GM12864 (cell line): ENCODE measurements around the gene PFKP.

Experiments
- DNase-seq: peaks from one replicate; pipeline ENCODE4 v3.0.0-alpha.2; 2011; ENCODE audit warnings: low read depth
- H3K4me3 ChIP-seq: 2 replicates; pipeline ENCODE4 v1.5.1; 2011; ENCODE audit warnings: mild to moderate bottlenecking, low read depth, low read length, control low read depth
- CTCF ChIP-seq: IDR thresholded peaks from 2 replicates; pipeline ENCODE4 v1.5.1; 2011; ENCODE audit warnings: low read depth, mild to moderate bottlenecking, moderate library complexity, low read length, control low read depth, inconsistent platforms; ENCODE audit errors: missing control alignments

The PFKP gene

DNA sequence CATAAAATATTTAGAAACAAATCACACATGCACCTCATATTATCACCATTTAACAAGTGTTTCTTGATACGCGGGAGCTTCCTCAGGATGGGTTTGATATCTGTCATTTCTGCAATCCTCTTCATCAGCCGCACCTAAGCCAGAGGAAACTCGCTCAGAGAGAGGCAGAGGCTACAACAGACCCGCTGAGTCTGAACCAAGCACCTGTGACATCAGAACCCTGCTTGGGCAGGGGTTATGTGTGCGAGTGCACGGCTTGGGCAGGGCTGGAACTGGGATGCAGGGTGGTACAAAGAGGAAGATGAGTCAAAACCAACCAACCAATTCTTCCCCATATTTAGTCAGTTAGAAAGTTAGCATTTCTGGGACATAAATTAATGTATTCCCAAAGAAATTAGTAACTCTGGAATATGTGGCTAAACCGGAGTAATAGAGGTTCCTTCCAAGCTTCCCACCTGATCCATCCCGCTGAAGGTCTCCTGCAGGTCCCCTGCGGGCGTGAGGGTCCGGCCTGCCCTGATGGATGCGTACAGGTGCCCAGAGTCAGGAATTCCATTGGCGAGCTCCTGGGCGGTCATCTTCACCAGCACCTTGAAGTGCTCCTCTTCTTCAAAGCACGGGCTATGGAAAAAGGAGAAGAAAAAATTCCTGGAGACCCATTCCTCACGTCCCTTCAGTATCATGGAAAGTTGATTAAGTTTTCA, 79.9 kb downstream of the PFKP start:
- TF ChIP-seq CTCF = no peak
- no peak for DNase-seq
- H3K4me3 ChIP-seq = no peak overlapping the region

DNA sequence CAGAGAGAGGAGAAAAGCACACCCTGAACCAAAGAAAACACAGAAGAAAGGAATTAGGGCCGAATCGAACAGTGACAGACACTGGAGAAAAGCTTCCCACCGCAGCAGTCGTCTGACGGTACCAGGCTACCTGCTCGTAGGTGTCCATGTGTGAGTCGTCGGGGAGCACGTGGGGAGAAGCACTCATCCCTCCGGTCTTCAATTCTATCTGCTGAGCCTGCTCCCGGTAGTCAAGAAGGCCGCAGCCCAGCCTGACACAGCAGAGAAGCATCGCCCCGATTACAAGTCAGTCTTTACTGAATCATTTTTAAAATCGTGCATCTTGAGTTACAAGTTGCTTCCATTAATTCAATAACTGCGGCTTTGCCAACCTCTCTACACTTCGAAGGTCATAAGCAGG, 80.7 kb downstream of the PFKP start:
- H3K4me3 ChIP-seq = no peak overlapping the region
- no peak for DNase-seq
- TF ChIP-seq CTCF = no peak

DNA sequence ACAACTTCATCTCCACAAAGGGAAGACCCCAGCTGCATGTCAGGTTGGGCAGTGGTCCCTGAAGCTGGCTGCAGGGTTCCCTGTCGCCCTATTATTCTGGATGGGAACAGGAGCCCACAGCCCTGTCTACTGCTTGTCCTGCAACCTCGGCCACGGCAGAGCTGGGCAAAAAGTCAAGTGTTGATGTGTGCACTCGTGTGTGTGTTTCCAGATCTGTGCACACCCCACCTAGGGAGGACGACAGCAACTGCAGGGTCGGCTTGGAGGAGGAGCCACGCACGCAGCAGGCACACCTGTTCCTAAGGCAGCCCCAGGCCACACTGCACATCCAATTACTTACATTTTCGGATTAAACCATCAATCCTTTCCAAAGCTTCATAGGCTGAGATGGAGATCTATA, 81.6 kb downstream of the PFKP start:
- no peak overlapping the region for H3K4me3 ChIP-seq
- TF ChIP-seq CTCF = no peak
- DNase-seq = no peak

DNA sequence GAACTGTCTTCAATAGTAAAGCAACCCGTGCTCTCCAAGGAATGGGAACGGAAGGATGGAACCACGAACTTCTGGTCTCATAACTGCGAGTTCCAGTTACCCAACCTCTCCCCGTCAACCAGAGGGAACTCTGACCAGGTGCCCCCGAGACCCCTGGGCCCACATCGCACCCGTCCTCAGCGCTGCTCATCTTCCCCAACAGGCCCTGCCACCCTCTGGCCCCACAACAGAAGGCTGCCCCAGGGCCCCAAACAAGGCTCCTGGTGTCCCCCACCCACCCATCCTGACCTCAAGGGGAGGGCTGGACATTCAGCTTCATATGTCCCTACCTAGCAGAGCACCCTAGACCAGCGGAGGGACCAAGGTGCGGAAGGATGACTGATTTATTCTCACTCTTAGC, 82.6 kb downstream of the PFKP start:
- DNase-seq = no peak
- H3K4me3 ChIP-seq = no peak overlapping the region
- no peak for TF ChIP-seq CTCF

GRCh38 chr10:3150366-3150765, 83.0 kb downstream of the PFKP start:
- DNase-seq = no peak
- no peak for TF ChIP-seq CTCF
- no peak overlapping the region for H3K4me3 ChIP-seq

- no peak for DNase-seq
- TF ChIP-seq CTCF = no peak
- no peak overlapping the region for H3K4me3 ChIP-seq
Observed at GRCh38 chr10:3150961-3151360, 83.6 kb downstream of the PFKP start.

DNA sequence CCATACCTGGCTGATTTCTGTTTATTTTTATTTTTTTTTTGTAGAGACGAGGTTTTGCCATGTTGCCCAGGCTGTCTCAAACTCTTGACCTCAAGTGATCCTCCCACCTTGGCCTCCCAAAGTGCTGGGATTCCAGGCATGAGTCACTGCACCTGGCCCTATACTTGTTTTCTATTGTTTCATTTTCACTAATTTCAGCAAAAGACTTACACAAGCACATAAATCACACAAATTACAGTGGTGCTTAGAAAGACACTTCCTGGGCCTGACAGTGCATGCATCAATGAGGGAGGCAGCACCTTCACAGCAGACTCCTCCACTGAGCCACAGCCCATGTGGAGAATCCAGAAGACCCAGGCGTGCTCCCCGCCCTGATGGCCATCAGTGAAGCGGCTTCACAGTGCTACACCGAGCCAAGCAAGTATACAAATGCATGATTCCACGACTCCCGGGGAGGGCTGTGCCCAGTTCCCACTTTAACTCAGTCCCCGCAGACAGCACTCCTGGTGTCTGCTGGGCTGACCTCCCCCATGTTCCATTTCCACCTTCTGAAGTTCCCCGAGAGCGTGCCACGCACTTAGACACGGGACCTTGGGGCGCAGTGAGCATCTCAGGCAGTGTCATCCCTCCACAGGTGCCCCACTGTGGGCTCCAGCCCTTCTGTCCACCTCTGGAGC, 84.7 kb downstream of the PFKP start:
- no peak for TF ChIP-seq CTCF
- H3K4me3 ChIP-seq = no peak overlapping the region
- no peak for DNase-seq
